GM21423 (cell line): ENCODE data around the gene SLX4IP.
"Not testable (repeated sequence)": the region's sequence is repeated elsewhere in the genome, so short reads cannot be mapped to it uniquely, and the experiment has no call there.

ENCODE experiments used
- ATAC-seq: cut with Tn5 transposase; IDR thresholded peaks from one replicate; pipeline ENCODE4 v1.9.1; 2021; ENCODE audit warnings: mild to moderate bottlenecking, moderate library complexity; ENCODE audit not compliant: unreplicated experiment

The SLX4IP gene

GRCh38 chr20:10595985-10596384 lies 160.9 kb downstream of the SLX4IP start:
- no peak for ATAC-seq

GRCh38 chr20:10596710-10597121 lies 161.6 kb downstream of the SLX4IP start:
- no peak for ATAC-seq

DNA sequence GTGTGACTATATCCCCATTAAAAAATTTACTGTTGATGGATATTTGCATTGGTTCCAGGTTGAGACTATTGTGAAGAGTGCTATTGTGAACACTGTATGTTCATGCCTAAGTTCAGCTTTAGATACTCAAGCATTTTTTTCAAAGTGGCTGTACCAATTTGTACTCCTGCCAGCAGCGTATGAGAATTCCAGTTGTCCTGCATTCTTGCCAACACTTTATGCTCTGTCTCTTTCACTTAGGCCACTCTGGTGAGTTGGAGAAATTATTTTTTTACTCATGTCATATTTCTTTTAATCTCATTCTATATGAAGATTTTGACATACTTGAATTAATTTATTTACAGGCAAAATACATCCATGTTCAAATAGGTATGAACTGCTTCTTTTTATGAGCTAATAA lies 162.5 kb downstream of the SLX4IP start:
- ATAC-seq, result no peak

DNA sequence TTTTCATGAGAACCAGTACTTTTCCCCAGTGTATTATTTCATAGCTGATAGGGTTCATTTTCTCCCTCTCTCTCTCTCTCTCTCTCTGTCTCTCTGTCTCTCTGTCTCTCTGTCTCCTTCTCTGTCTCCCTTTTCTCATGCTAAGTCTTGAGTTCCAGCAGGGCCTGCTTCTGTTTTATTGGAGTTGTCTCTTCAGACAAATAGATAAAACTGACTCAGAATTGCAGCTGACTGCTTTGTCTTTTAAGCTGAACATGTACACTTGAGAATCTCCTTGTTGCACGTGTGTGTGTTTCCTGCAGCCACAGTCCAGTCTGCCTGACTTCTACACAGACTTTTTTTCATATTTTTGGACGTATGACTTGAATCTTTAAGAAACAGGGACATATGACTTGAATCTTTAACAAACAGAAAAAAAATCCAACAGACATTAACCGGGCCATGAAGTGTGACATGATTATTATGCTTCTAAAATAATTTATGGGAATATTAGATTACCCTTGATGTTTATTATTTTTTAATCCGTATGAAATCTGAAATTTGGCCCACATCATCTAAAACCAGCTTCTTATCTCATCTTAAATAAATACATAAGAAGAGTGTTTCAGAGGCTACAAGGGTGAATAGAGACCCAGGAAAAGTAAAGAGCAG lies 167.2 kb downstream of the SLX4IP start:
- no peak for ATAC-seq

- no peak for ATAC-seq
Observed at GRCh38 chr20:10603378-10603777, 168.3 kb downstream of the SLX4IP start.

DNA sequence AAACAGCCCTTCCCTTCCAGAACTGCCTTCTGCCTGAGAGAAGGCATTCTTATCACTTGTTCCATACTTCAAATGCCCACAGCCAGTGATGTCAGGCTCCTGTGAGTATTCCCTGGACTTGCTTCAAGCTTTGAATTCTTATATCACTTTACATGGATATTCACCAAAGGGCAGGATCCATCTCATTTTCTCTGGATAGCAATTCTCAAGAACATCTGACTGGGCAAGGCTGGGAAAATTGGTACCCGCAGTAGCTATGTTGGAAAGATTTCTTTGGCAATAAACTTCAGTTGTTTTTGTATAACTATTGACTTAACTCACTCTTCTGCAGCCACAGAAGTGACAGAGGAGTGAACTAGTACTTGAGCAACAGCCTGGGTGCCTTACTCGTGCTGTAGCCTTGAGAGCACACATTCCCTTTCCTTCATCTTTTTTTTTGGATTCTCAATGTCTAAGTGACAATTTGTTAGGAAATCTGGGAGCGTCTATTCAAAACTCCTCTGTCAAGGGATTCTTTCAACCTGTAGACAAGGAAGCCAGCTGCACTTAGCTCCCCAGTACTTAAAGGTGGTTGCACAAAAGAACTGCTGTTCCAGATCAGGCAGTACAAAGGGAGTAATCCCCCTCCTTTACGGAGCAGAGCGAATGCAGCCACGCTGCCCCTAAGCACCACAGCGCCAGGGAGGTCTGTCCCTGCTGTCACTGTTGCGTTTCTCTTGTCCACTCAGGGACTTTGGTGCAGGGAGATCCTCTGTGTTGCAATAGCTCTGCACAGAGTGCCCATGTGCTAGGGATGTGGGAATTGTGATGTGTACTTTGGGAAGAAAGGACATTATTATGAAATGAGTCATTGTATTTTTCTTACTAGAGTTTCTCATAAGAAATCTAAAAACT lies 169.1 kb downstream of the SLX4IP start:
- no peak for ATAC-seq

DNA sequence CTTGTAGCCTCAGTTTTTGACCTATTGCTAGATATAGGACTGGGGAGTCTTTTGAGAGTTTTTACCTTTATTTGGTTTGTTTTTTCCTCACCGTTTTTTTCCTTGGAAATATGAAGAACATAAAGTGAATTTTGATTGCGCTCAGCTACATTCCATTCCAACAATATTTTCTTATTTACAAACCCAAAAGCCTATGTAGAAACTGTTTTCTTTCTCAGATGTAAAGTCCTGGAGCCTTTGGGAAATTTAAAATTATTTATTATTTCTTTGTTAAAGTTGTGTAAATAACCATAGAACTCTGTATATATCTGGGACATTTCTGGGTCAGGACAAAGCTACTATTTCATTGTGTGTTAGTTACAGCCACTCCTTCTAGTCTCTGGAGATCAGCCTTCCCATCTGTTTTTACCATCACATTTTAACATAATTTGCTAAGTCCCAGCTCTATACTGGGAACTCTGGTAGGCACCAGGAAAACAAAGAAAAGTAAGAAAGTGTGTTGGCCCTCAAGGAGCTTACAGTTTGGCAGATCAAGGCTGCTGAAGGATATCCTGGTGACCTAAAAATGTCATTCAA lies 169.8 kb downstream of the SLX4IP start:
- ATAC-seq, result no peak

DNA sequence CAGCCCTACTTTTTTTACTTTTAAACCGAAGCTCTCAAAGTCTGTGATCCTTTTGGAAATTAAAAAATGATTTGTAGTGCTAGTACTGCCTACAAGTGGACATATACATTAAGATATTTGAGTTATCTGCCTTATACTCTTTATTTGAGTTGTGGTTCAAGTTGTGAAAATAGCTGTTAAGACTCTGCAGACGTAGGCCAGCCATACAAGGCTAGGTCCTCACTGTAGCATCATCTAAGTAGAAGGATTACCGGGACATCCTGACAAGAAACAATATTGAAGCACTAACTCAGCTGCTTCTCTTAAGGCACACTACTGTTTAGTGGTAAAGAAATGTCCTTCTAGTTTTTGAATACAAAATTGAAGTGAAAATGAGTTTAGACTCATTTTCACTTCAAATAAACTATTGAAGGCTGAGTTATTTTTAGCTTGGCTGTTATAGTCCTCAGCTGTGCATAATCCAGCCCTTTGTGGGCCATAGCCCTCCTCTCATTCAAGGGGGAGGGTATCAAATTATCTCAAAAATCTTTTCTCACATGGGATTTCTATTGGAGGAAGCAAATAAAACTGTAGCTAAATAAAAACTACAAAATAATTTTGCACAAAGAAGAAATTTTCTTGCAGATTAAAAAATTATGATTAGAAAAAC lies 170.6 kb downstream of the SLX4IP start:
- ATAC-seq, result no peak

DNA sequence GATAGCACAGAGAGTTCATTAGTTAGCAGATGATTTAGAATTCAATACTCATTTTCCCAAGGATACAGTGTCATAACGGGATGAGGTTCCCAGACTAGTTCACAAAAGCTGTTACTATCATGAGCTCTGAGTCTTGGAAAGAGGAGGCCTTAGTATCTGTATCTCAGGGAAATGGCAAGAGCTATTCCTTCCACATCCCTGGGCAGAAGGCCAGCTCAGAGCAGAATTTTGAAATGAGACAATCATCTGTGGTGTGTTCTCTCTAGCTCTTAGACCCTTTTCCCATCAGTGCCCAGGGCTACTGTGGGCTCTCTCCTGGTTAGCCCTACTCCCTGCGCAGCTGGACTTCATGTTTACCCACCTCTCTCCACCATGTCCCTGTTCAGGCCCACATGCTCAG lies 174.2 kb downstream of the SLX4IP start:
- no peak for ATAC-seq

GRCh38 chr20:10609770-10610169 lies 174.7 kb downstream of the SLX4IP start:
- no peak for ATAC-seq

- no peak for ATAC-seq
Observed at GRCh38 chr20:10610251-10610650, 175.1 kb downstream of the SLX4IP start.

DNA sequence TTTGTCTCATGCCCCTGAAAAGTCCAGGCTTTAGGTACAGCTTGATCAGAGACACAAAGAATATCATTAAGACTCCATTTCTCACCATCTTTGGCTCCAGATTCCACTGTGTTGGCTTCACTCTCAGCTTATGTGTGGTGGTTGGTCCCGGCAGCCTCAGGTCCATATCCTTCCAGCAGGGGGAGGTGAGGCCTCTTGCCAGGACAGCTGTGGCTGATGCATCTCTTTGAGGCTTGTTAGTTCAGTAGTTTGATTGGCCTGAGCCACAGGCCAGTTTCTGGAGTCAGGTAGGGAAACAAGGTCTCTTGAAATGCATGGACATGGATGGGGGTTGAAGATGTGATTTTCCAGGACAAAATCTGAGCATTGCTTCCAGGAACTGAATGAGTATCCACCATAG lies 176.3 kb downstream of the SLX4IP start:
- ATAC-seq, result peak; percentile 61

DNA sequence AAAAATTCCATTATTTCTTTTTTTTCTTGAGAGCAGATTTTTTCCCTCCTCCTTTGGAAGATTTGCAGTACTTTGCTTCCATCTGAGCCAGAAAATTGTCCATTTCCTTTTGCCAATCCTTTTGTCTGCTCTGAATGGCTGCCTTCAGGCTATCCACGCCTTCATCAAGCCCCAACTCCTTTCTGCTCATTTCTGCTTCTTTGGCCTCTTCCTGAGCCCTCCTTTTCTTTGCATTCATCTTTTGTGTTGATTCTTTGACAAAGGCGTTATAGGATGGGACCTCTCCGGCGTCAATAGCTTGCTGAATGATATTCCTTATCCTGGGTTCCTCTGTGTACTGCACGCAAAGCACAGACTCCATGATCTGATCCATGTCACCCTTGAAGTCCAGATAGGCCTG lies 178.3 kb downstream of the SLX4IP start:
- ATAC-seq, result not testable (repeated sequence)

DNA sequence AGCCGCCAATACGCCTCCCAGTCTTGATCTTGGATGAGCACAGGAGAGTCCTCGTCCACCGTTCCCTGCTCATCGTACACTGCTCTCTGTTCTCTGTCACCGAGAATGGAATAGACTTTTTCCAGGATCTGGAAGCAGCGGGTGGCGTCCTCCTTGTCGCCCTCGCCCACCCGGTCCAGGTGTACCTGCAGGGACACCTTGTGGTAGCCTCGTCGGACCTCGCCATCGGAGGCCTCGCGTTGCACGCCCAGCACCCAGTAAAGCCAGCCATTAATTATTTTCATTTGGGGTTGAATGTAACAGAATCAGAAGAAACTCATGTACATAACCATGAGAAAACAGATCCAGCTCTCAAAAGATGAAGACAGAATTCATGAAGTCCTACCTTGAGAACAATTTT lies 178.8 kb downstream of the SLX4IP start:
- no peak for ATAC-seq

GRCh38 chr20:10616212-10616611 lies 181.1 kb downstream of the SLX4IP start:
- no peak for ATAC-seq

- ATAC-seq, result not testable (repeated sequence)
Observed at GRCh38 chr20:10617549-10618133, 182.5 kb downstream of the SLX4IP start.

- ATAC-seq, result no peak
Observed at GRCh38 chr20:10618611-10619245, 183.6 kb downstream of the SLX4IP start.

DNA sequence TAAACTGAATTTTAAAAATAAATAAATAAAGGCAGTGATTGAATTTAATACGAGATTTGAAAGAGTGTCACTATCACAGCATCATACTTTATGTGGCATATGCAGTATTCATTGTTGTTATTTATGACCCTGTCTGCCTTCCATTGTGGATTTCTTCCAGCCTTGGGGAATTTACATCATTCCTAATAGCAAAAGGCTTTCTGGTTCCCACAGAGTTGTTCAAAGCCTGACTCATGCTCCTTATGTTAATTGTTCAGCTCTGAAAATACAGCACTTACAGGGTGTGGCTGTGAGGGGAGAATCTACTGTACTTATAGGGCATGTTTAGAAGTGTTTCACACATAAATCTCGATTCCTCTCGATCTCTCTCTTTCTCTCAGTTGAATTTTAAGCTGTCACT lies 184.3 kb downstream of the SLX4IP start:
- ATAC-seq, result no peak

DNA sequence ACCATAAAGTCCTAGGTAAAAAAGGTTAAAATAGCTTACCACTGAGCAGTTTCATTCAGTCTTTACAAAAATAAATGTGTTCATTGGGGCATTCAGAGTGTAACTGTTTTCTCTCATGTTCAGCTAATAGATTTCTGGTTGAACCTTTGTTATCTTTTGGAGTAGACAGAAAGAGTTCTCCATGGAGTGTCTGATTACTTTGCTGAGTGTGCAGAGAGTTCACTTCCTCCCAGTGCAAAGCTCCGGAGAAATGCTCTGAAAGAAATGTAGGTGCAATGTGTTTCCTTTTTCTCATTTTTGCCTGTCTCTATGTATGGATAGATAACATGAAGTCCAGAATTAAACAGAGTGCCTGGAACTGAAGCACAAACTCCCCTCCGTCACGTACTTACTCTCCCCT lies 186.0 kb downstream of the SLX4IP start:
- ATAC-seq, result no peak

GRCh38 chr20:10622657-10623418 lies 187.7 kb downstream of the SLX4IP start:
- no peak for ATAC-seq
